Karpas-422 (cell line): Measurements from ENCODE around the gene OGFR. TPM values are rescaled to one million over a fixed set of nuclear protein-coding genes. Genes with fewer than 3 reads are reported as not detected.

Source experiments
- DNase-seq: peaks from one replicate; pipeline ENCODE4 v3.0.0-alpha.2; 2015
- H2AFZ ChIP-seq: fragments of 200-600 bp; sonication (generic); 2 replicates; pipeline ENCODE4 v1.6.1; 2014; ENCODE audit warnings: antibody characterized with exemption, low read length, mixed read lengths
- H3K27ac ChIP-seq: fragments of 200-600 bp; sonication (generic); 2 replicates; pipeline ENCODE4 v1.5.1; 2014; ENCODE audit warnings: mild to moderate bottlenecking, low read length, moderate library complexity
- H3K27me3 ChIP-seq: fragments of 200-600 bp; sonication (generic); 2 replicates; pipeline ENCODE4 v1.6.1; 2014; ENCODE audit warnings: low read length, mixed read lengths
- H3K36me3 ChIP-seq: fragments of 200-600 bp; sonication (generic); 2 replicates; pipeline ENCODE4 v1.6.1; 2014; ENCODE audit warnings: low read length, mixed read lengths; ENCODE audit not compliant: insufficient read depth
- H3K4me1 ChIP-seq: fragments of 200-600 bp; sonication (generic); 2 replicates; pipeline ENCODE4 v1.6.1; 2014; ENCODE audit warnings: mild to moderate bottlenecking, low read length, mixed read lengths
- H3K4me2 ChIP-seq: fragments of 200-600 bp; sonication (generic); 2 replicates; pipeline ENCODE4 v1.6.1; 2014; ENCODE audit warnings: low read length, low read depth, mild to moderate bottlenecking; ENCODE audit not compliant: poor library complexity, severe bottlenecking
- H3K4me3 ChIP-seq: fragments of 200-600 bp; sonication (generic); 2 replicates; pipeline ENCODE4 v1.5.1; 2014; ENCODE audit warnings: mild to moderate bottlenecking, antibody characterized with exemption, low read length, mixed read lengths
- H3K79me2 ChIP-seq: fragments of 200-600 bp; sonication (generic); 2 replicates; pipeline ENCODE4 v1.6.1; 2014; ENCODE audit warnings: mild to moderate bottlenecking, low read length, mixed read lengths
- H3K9ac ChIP-seq: fragments of 200-600 bp; sonication (generic); 2 replicates; pipeline ENCODE4 v1.6.0; 2014; ENCODE audit warnings: low read length
- H3K9me2 ChIP-seq: fragments of 200-600 bp; sonication (generic), shearing (Covaris generic); replicated peaks from 2 replicates; pipeline ENCODE4 v1.6.0; 2014; ENCODE audit warnings: mild to moderate bottlenecking, low read length, moderate library complexity; ENCODE audit not compliant: insufficient read depth
- H3K9me3 ChIP-seq: fragments of 300-700, 200-600 bp; sonication (generic); 2 replicates; pipeline ENCODE4 v1.6.1; 2014; ENCODE audit warnings: low read length, mixed read lengths
- H4K20me1 ChIP-seq: fragments of 200-600 bp; sonication (generic); 2 replicates; pipeline ENCODE4 v1.6.1; 2014; ENCODE audit warnings: mild to moderate bottlenecking, antibody characterized with exemption, low read length, low read depth; ENCODE audit not compliant: insufficient read depth
- total RNA-seq: library from RNA; depleted of rRNA; stranded (reverse); fragments of >200 nt; shearing (Covaris generic); gene quantifications from 2 replicates; pipeline ENCODE4 v1.2.3, GENCODE V29; 2014; ENCODE audit warnings: low replicate concordance; rRNA removed

Gene OGFR
- 23.8 and 99.0 TPM in 2 replicates for total RNA-seq

- DNase-seq: peak; percentile 94
- Histone ChIP-seq H3K9me3 (no peaks in the 10 kb centered on the region), H3K4me2 (peak within 1 kb of the TSS; percentile 99), H3K36me3 (peaks cover 11% of the 10 kb centered on the region), H3K4me3 (peak within 1 kb of the TSS; percentile 90), H3K79me2 (peaks cover 23% of the 10 kb centered on the region), H4K20me1 (peaks cover 37% of the 10 kb centered on the region), H3K9me2 (no peaks in the 10 kb centered on the region), H3K4me1 (peaks cover 32% of the 10 kb centered on the region), H3K9ac (peak within 1 kb of the TSS; percentile 95), H2AFZ (peak within 1 kb of the TSS; percentile 69; the same call in 1 of the 2 replicates), H3K27ac (peak within 1 kb of the TSS; percentile 69), H3K27me3 (no peaks in the 10 kb centered on the region)
Observed at GRCh38 chr20:62804627-62805154, at the start of gene OGFR. OGFR (plus strand) TSS chr20:62804835; CDS start chr20:62804860, 25 bp downstream.

GRCh38 chr20:62754991-62755356 lies 49.7 kb upstream of the OGFR start:
- H3K9me3 ChIP-seq: no peaks in the 10 kb centered on the region
- H3K9ac ChIP-seq: no peak overlapping the region
- H3K4me1 ChIP-seq: peaks cover 8% of the 10 kb centered on the region
- no peaks in the 10 kb centered on the region for H3K36me3 ChIP-seq
- H2AFZ ChIP-seq: no peak overlapping the region
- no peaks in the 10 kb centered on the region for H3K27me3 ChIP-seq
- H3K4me2 ChIP-seq: no peak overlapping the region
- no peak overlapping the region for H3K4me3 ChIP-seq
- no peaks in the 10 kb centered on the region for H4K20me1 ChIP-seq
- no peaks in the 10 kb centered on the region for H3K79me2 ChIP-seq
- no peak overlapping the region for H3K27ac ChIP-seq
- DNase-seq: no peak
- no peaks in the 10 kb centered on the region for H3K9me2 ChIP-seq

GRCh38 chr20:62755817-62756724 lies 48.6 kb upstream of the OGFR start:
- peak; percentile 49 for DNase-seq
- H3K9me3 ChIP-seq: no peaks in the 10 kb centered on the region
- H3K27ac ChIP-seq: no peak overlapping the region
- H3K4me2 ChIP-seq: no peak overlapping the region
- no peak overlapping the region for H3K4me3 ChIP-seq
- H3K9ac ChIP-seq: no peak overlapping the region
- no peaks in the 10 kb centered on the region for H3K27me3 ChIP-seq
- no peaks in the 10 kb centered on the region for H3K9me2 ChIP-seq
- H2AFZ ChIP-seq: no peak overlapping the region
- no peaks in the 10 kb centered on the region for H3K79me2 ChIP-seq
- no peaks in the 10 kb centered on the region for H4K20me1 ChIP-seq
- peaks cover 8% of the 10 kb centered on the region for H3K4me1 ChIP-seq
- no peaks in the 10 kb centered on the region for H3K36me3 ChIP-seq

GRCh38 chr20:62758226-62758912 lies 46.3 kb upstream of the OGFR start:
- H3K9me2 ChIP-seq: no peaks in the 10 kb centered on the region
- no peak overlapping the region for H2AFZ ChIP-seq
- H3K9me3 ChIP-seq: no peaks in the 10 kb centered on the region
- no peaks in the 10 kb centered on the region for H4K20me1 ChIP-seq
- H3K36me3 ChIP-seq: no peaks in the 10 kb centered on the region
- H3K27ac ChIP-seq: no peak overlapping the region
- no peaks in the 10 kb centered on the region for H3K79me2 ChIP-seq
- no peak overlapping the region for H3K4me2 ChIP-seq
- H3K4me3 ChIP-seq: no peak overlapping the region
- DNase-seq: no peak
- no peak overlapping the region for H3K9ac ChIP-seq
- no peaks in the 10 kb centered on the region for H3K4me1 ChIP-seq
- H3K27me3 ChIP-seq: no peaks in the 10 kb centered on the region

GRCh38 chr20:62759981-62760431 lies 44.6 kb upstream of the OGFR start:
- Histone ChIP-seq H3K4me1 (no peaks in the 10 kb centered on the region), H3K79me2 (no peaks in the 10 kb centered on the region), H3K4me3 (no peak overlapping the region), H3K36me3 (no peaks in the 10 kb centered on the region), H3K4me2 (no peak overlapping the region), H3K27ac (no peak overlapping the region), H3K9me3 (no peaks in the 10 kb centered on the region), H3K9me2 (no peaks in the 10 kb centered on the region), H3K27me3 (no peaks in the 10 kb centered on the region), H4K20me1 (no peaks in the 10 kb centered on the region), H3K9ac (no peak overlapping the region), H2AFZ (no peak overlapping the region)
- DNase-seq: no peak

- Histone ChIP-seq H3K9ac (no peak overlapping the region), H3K27me3 (no peaks in the 10 kb centered on the region), H3K9me3 (no peaks in the 10 kb centered on the region), H3K4me2 (no peak overlapping the region), H3K4me3 (no peak overlapping the region), H3K9me2 (no peaks in the 10 kb centered on the region), H3K79me2 (no peaks in the 10 kb centered on the region), H3K27ac (no peak overlapping the region), H3K36me3 (no peaks in the 10 kb centered on the region), H3K4me1 (no peaks in the 10 kb centered on the region), H2AFZ (no peak overlapping the region), H4K20me1 (no peaks in the 10 kb centered on the region)
- no peak for DNase-seq
Observed at GRCh38 chr20:62760471-62760855, 44.2 kb upstream of the OGFR start.

GRCh38 chr20:62760856-62761758 lies 43.5 kb upstream of the OGFR start:
- Histone ChIP-seq H3K4me1 (no peaks in the 10 kb centered on the region), H3K4me3 (no peak overlapping the region), H3K79me2 (no peaks in the 10 kb centered on the region), H3K9me2 (no peaks in the 10 kb centered on the region), H2AFZ (no peak overlapping the region), H3K36me3 (no peaks in the 10 kb centered on the region), H3K27ac (no peak overlapping the region), H3K27me3 (no peaks in the 10 kb centered on the region), H4K20me1 (no peaks in the 10 kb centered on the region), H3K9ac (no peak overlapping the region), H3K9me3 (no peaks in the 10 kb centered on the region), H3K4me2 (no peak overlapping the region)
- DNase-seq: no peak
